Gastrocnemius medialis (tissue), 4 donors: Measurements from ENCODE around the gene JSRP1. TPM values are rescaled to one million over a fixed set of nuclear protein-coding genes. Genes with fewer than 3 reads are reported as not detected.

Experiments
- ATAC-seq, 2 donors: fragments of 150-250 bp; one replicate each; pipeline ENCODE4 v1.9.1; 2016
- DNase-seq, 2 donors: peaks; one replicate each; pipeline ENCODE4 v3.0.0-alpha.2; 2019
- H3K27ac ChIP-seq, 4 donors: fragments of 200-600 bp; sonication (generic); 1 replicate in 1 of 4; 2 replicates in 3 of 4; pipeline ENCODE4 v1.5.1; 2016 to 2018; ENCODE audit warnings: mild to moderate bottlenecking in 2 of 4, moderate library complexity in 1 of 4
- H3K27me3 ChIP-seq, 3 donors: fragments of 200-600 bp; sonication (generic) in 2 of 3; 1 replicate in 1 of 3; 2 replicates in 2 of 3; pipeline versions ENCODE4 v1.5.1 to v1.6.0; 2016 to 2019; ENCODE audit warnings: mild to moderate bottlenecking in 1 of 3, moderate library complexity in 1 of 3
- H3K36me3 ChIP-seq, 2 donors: fragments of 200-600 bp; sonication (generic) in 1 of 2; one replicate each; pipeline ENCODE4 v1.5.1; 2017 to 2018
- H3K4me1 ChIP-seq, 2 donors: fragments of 200-600 bp; sonication (generic) in 1 of 2; one replicate each; pipeline ENCODE4 v1.5.1; 2016 to 2017; ENCODE audit warnings: mild to moderate bottlenecking in 2 of 2
- H3K4me3 ChIP-seq, 4 donors: fragments of 200-600 bp; sonication (generic) in 3 of 4; 1 replicate in 1 of 4; 2 replicates in 3 of 4; pipeline ENCODE4 v1.5.1; 2016 to 2019; ENCODE audit warnings: mild to moderate bottlenecking in 2 of 4
- H3K9me3 ChIP-seq, 3 donors: fragments of 200-600 bp; sonication (generic) in 2 of 3; 1 replicate in 1 of 3; 2 replicates in 2 of 3; pipeline ENCODE4 v1.5.1; 2016 to 2019
- CTCF ChIP-seq, 5 experiments: fragments of 450-650 bp in 3 of 5; fragments of 200-600 bp in 2 of 5; sonication (generic) in 2 of 5; IDR thresholded peaks in 4 of 5; conservative IDR thresholded peaks in 1 of 5; 1 replicate in 4 of 5; 2 replicates in 1 of 5; pipeline ENCODE4 v1.5.1; 2016 to 2019; ENCODE audit warnings: antibody characterized with exemption in 5 of 5, mild to moderate bottlenecking in 3 of 5, moderate library complexity in 3 of 5
- POLR2A ChIP-seq, 2 donors: fragments of 450-650 bp; IDR thresholded peaks; one replicate each; pipeline ENCODE4 v1.6.1; 2017; ENCODE audit warnings: antibody characterized with exemption in 2 of 2, mild to moderate bottlenecking in 2 of 2, moderate library complexity in 2 of 2
- in situ Hi-C, 4 donors: fragments of 200-750 bp; cut with MboI; loops; one replicate each; pipeline versions ENCODE4 v1.15.0 to v1.8.0; 2017; ENCODE audit warnings: low sequenced_read_pairs in 4 of 4
- intact Hi-C: fragments of 100-400 bp; cut with DNase I; formaldehyde crosslinking; loops from one replicate; pipeline ENCODE4 v1.15.1; 2023; ENCODE audit warnings: low total_unique reads
- total RNA-seq, 4 donors: library from RNA; depleted of rRNA; stranded (reverse); fragments of >200 nt; gene quantifications; one replicate each; pipeline versions ENCODE4 v1.1.0 to v1.2.3, GENCODE V29; 2016

JSRP1 gene
- total RNA-seq, 4 donors from 2014 or later: 152 to 383 (median 303) TPM

GRCh38 chr19:2268480-2268830, 12.2 kb upstream of the JSRP1 start:
- no peak for ATAC-seq
- in situ Hi-C loops (no loop called here), intact Hi-C loops (loop anchor here (2.0 kb wide), 1 partner anchor 172 kb away; the partner anchor contains the start of genes IZUMO4 and MOB3A)
- no peak for DNase-seq
- Histone ChIP-seq H3K4me3 (peak overlapping the region; percentile 67 to 100 (median 82)), H3K27me3 (no peaks in the 10 kb centered on the region), H3K36me3 (peaks cover 0 to 18% of the 10 kb centered on the region in 2 donors), H3K4me1 (peaks cover 33 to 34% of the 10 kb centered on the region in 2 donors), H3K27ac (peak overlapping the region; percentile 72 to 100 (median 94)), H3K9me3 (no peaks in the 10 kb centered on the region)
- TF ChIP-seq POLR2A (IDR thresholded peaks at IDR 0.05) (no peak), CTCF (IDR thresholded peaks at IDR 0.05 in 4 of 5, conservative IDR thresholded peaks at IDR 0.05 in 1 of 5) (no peak)

GRCh38 chr19:2266183-2266993, 10.2 kb upstream of the JSRP1 start:
- no peaks in the 10 kb centered on the region for H3K9me3 ChIP-seq
- no peaks in the 10 kb centered on the region for H3K36me3 ChIP-seq
- no peaks in the 10 kb centered on the region for H3K27me3 ChIP-seq
- intact Hi-C loops: no loop called here
- DNase-seq (peak; percentile 61 to 62), ATAC-seq (no peak)
- H3K27ac ChIP-seq: peak overlapping the region; percentile 4 to 34 (median 26)
- peaks cover 12 to 13% of the 10 kb centered on the region in 2 donors for H3K4me1 ChIP-seq
- no peak overlapping the region for H3K4me3 ChIP-seq
- TF ChIP-seq CTCF (IDR thresholded peaks at IDR 0.05 in 4 of 5, conservative IDR thresholded peaks at IDR 0.05 in 1 of 5): no peak
- TF ChIP-seq POLR2A (IDR thresholded peaks at IDR 0.05): peak in 1 of 2 donors; percentile 27
- in situ Hi-C loops: no loop called here

GRCh38 chr19:2261438-2262172, 5.4 kb upstream of the JSRP1 start:
- in situ Hi-C loops (no loop called here), intact Hi-C loops (no loop called here)
- TF ChIP-seq POLR2A (IDR thresholded peaks at IDR 0.05) (no peak), CTCF (IDR thresholded peaks at IDR 0.05 in 4 of 5, conservative IDR thresholded peaks at IDR 0.05 in 1 of 5) (peak; percentile 33 to 67 (median 52))
- Histone ChIP-seq H3K9me3 (no peaks in the 10 kb centered on the region), H3K36me3 (no peaks in the 10 kb centered on the region), H3K27ac (no peak overlapping the region), H3K4me1 (peaks cover 3 to 5% of the 10 kb centered on the region in 2 donors), H3K4me3 (no peak overlapping the region), H3K27me3 (no peaks in the 10 kb centered on the region)
- ATAC-seq (no peak), DNase-seq (no peak)

GRCh38 chr19:2260341-2260805, 4.2 kb upstream of the JSRP1 start:
- intact Hi-C loops: no loop called here
- Histone ChIP-seq H3K27me3 (no peaks in the 10 kb centered on the region), H3K36me3 (no peaks in the 10 kb centered on the region), H3K9me3 (no peaks in the 10 kb centered on the region), H3K27ac (no peak overlapping the region), H3K4me1 (peaks cover 0 to 6% of the 10 kb centered on the region in 2 donors), H3K4me3 (no peak overlapping the region)
- ATAC-seq (no peak), DNase-seq (no peak)
- in situ Hi-C loops: no loop called here
- no peak for TF ChIP-seq CTCF (IDR thresholded peaks at IDR 0.05 in 4 of 5, conservative IDR thresholded peaks at IDR 0.05 in 1 of 5)
- TF ChIP-seq POLR2A (IDR thresholded peaks at IDR 0.05): no peak
